Activated naive CD4-positive, alpha-beta T cell treated with anti-CD3 and anti-CD28 coated beads, Interleukin-2, amount 50 U/mL, for 72 hours (primary cell): ENCODE results near the gene ABHD16A. TPM values are rescaled to one million over a fixed set of nuclear protein-coding genes. Genes with fewer than 3 reads are reported as not detected.

ENCODE experiments used
- ATAC-seq, 2 donors: fragments of 150-1000 bp; cut with Tn5 transposase; 2 replicates each; pipeline ENCODE4 v1.10.0; 2021; ENCODE audit warnings: mild to moderate bottlenecking in 2 of 2, moderate library complexity in 2 of 2
- DNase-seq, 2 donors: peaks; one replicate each; pipeline ENCODE4 v3.0.0; 2021 to 2022; ENCODE audit warnings: low spot score in 2 of 2
- H3K27ac Mint-ChIP-seq, 2 donors: one replicate each; pipeline ENCODE4 v1.8.0; 2022; ENCODE audit warnings: mild to moderate bottlenecking in 2 of 2, mixed read lengths in 2 of 2
- H3K36me3 Mint-ChIP-seq, 2 donors: one replicate each; pipeline ENCODE4 v1.8.0; 2022; ENCODE audit warnings: mixed read lengths in 2 of 2
- H3K9me3 Mint-ChIP-seq, 2 donors: one replicate each; pipeline ENCODE4 v1.8.0; 2022; ENCODE audit warnings: mixed read lengths in 2 of 2
- total RNA-seq, 2 donors: library from RNA; stranded (reverse); gene quantifications; one replicate each; pipeline ENCODE4 v1.2.3, GENCODE V29; 2022

The ABHD16A gene
- total RNA-seq, 2 donors from 2014 or later, result 33.1 to 46.8 TPM

- no peaks in the 10 kb centered on the region for H3K36me3 Mint-ChIP-seq
- H3K9me3 Mint-ChIP-seq, result no peaks in the 10 kb centered on the region
- H3K27ac Mint-ChIP-seq, result no peak overlapping the region
- no peak for DNase-seq
- no peak for ATAC-seq
Measured at GRCh38 chr6:31686483-31686882, 16.6 kb downstream of the ABHD16A start.

- no peak for DNase-seq
- no peaks in the 10 kb centered on the region for H3K36me3 Mint-ChIP-seq
- ATAC-seq, result no peak
Measured at GRCh38 chr6:31683591-31683990, 19.5 kb downstream of the ABHD16A start.

GRCh38 chr6:31681135-31681671 lies 21.9 kb downstream of the ABHD16A start:
- no peaks in the 10 kb centered on the region for H3K36me3 Mint-ChIP-seq
- no peaks in the 10 kb centered on the region for H3K9me3 Mint-ChIP-seq
- ATAC-seq, result peak; percentile 68 to 78
- H3K27ac Mint-ChIP-seq, result peak overlapping the region in 1 of 2 donors; percentile 83
- DNase-seq, result peak; percentile 56 to 66

More at GRCh38 chr6:31683591-31683990, 19.5 kb downstream of the ABHD16A start:
- Mint-ChIP-seq H3K9me3 (no peaks in the 10 kb centered on the region), H3K27ac (no peak overlapping the region)

- peak; percentile 70 to 75 for DNase-seq
- Mint-ChIP-seq H3K36me3 (no peaks in the 10 kb centered on the region), H3K9me3 (no peaks in the 10 kb centered on the region), H3K27ac (peak within 1 kb of the TSS; percentile 15 to 83)
- ATAC-seq, result peak; percentile 64 to 74
Measured at GRCh38 chr6:31680226-31681134, 22.6 kb downstream of the ABHD16A start, which contains the start of gene LY6G5C. Gene LY6G5C, minus strand, starts transcription at chr6:31681067. Its CDS starts 694 bp downstream, at chr6:31680373.

- H3K9me3 Mint-ChIP-seq, result no peaks in the 10 kb centered on the region
- DNase-seq, result no peak
- peak overlapping the region in 1 of 2 donors; percentile 29 for H3K27ac Mint-ChIP-seq
- no peak for ATAC-seq
- H3K36me3 Mint-ChIP-seq, result peaks cover 0 to 6% of the 10 kb centered on the region in 2 donors
Measured at GRCh38 chr6:31677955-31678354, 25.2 kb downstream of the ABHD16A start.

GRCh38 chr6:31676904-31677303 lies 26.2 kb downstream of the ABHD16A start:
- DNase-seq (no peak), ATAC-seq (no peak)
- Mint-ChIP-seq H3K27ac (peak overlapping the region in 1 of 2 donors; percentile 21), H3K36me3 (peaks cover 0 to 6% of the 10 kb centered on the region in 2 donors), H3K9me3 (no peaks in the 10 kb centered on the region)

- no peak for ATAC-seq
- no peaks in the 10 kb centered on the region for H3K9me3 Mint-ChIP-seq
- H3K27ac Mint-ChIP-seq, result peak overlapping the region; percentile 19 to 21
- H3K36me3 Mint-ChIP-seq, result peaks cover 0 to 7% of the 10 kb centered on the region in 2 donors
- no peak for DNase-seq
Measured at GRCh38 chr6:31676322-31676903, 26.7 kb downstream of the ABHD16A start.

GRCh38 chr6:31669676-31670075 lies 33.4 kb downstream of the ABHD16A start, which contains the start of gene LY6G5B:
Gene LY6G5B, plus strand, starts transcription at chr6:31669976. Its CDS starts 975 bp downstream, at chr6:31670951.
- peaks cover 29 to 39% of the 10 kb centered on the region in 2 donors for H3K36me3 Mint-ChIP-seq
- ATAC-seq, result no peak
- DNase-seq, result no peak
- peak within 1 kb of the TSS; percentile 11 to 88 for H3K27ac Mint-ChIP-seq
- H3K9me3 Mint-ChIP-seq, result no peaks in the 10 kb centered on the region

- Mint-ChIP-seq H3K9me3 (no peaks in the 10 kb centered on the region), H3K27ac (peak overlapping the region; percentile 94 to 99), H3K36me3 (peaks cover 50 to 52% of the 10 kb centered on the region in 2 donors)
- DNase-seq, result no peak
- ATAC-seq, result no peak
Measured at GRCh38 chr6:31666337-31666965, 36.7 kb downstream of the ABHD16A start.

GRCh38 chr6:31665501-31666336 lies 37.4 kb downstream of the ABHD16A start, which contains the start of gene CSNK2B:
Gene CSNK2B, plus strand, starts transcription at chr6:31666080. Its CDS starts 752 bp downstream, at chr6:31666832.
- ATAC-seq (peak; percentile 87 to 91), DNase-seq (peak; percentile 95 to 97)
- H3K27ac Mint-ChIP-seq, result peak within 1 kb of the TSS; percentile 94 to 99
- H3K9me3 Mint-ChIP-seq, result no peaks in the 10 kb centered on the region
- peaks cover 45 to 52% of the 10 kb centered on the region in 2 donors for H3K36me3 Mint-ChIP-seq

- H3K9me3 Mint-ChIP-seq, result no peaks in the 10 kb centered on the region
- H3K36me3 Mint-ChIP-seq, result peaks cover 48 to 56% of the 10 kb centered on the region in 2 donors
- peak within 1 kb of the TSS; percentile 94 to 99 for H3K27ac Mint-ChIP-seq
- peak; percentile 30 to 46 for ATAC-seq
- peak; percentile 81 to 85 for DNase-seq
Measured at GRCh38 chr6:31664790-31665500, 38.2 kb downstream of the ABHD16A start, which contains the start of gene GPANK1. Gene GPANK1, minus strand, starts transcription at chr6:31664997. Its CDS starts 519 bp downstream, at chr6:31664478.

GRCh38 chr6:31663961-31664789 lies 38.9 kb downstream of the ABHD16A start:
- Mint-ChIP-seq H3K36me3 (peaks cover 55 to 64% of the 10 kb centered on the region in 2 donors), H3K9me3 (no peaks in the 10 kb centered on the region), H3K27ac (peak overlapping the region; percentile 94 to 99)
- no peak for ATAC-seq
- no peak for DNase-seq

- ATAC-seq, result no peak
- H3K9me3 Mint-ChIP-seq, result no peaks in the 10 kb centered on the region
- no peak for DNase-seq
- H3K27ac Mint-ChIP-seq, result peak overlapping the region; percentile 94 to 99
- H3K36me3 Mint-ChIP-seq, result peaks cover 60 to 65% of the 10 kb centered on the region in 2 donors
Measured at GRCh38 chr6:31663126-31663960, 39.8 kb downstream of the ABHD16A start.
